ENCODE data around the gene TCAF1.

Gene TCAF1, protein sequence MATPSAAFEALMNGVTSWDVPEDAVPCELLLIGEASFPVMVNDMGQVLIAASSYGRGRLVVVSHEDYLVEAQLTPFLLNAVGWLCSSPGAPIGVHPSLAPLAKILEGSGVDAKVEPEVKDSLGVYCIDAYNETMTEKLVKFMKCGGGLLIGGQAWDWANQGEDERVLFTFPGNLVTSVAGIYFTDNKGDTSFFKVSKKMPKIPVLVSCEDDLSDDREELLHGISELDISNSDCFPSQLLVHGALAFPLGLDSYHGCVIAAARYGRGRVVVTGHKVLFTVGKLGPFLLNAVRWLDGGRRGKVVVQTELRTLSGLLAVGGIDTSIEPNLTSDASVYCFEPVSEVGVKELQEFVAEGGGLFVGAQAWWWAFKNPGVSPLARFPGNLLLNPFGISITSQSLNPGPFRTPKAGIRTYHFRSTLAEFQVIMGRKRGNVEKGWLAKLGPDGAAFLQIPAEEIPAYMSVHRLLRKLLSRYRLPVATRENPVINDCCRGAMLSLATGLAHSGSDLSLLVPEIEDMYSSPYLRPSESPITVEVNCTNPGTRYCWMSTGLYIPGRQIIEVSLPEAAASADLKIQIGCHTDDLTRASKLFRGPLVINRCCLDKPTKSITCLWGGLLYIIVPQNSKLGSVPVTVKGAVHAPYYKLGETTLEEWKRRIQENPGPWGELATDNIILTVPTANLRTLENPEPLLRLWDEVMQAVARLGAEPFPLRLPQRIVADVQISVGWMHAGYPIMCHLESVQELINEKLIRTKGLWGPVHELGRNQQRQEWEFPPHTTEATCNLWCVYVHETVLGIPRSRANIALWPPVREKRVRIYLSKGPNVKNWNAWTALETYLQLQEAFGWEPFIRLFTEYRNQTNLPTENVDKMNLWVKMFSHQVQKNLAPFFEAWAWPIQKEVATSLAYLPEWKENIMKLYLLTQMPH

GRCh38 chr7:143901668-143902331 lies at the start of gene TCAF1:
TCAF1 (minus strand) TSS chr7:143902176; CDS start chr7:143876608, 25,568 bp downstream.
- peak; percentile 98 for DNase-seq

DNA sequence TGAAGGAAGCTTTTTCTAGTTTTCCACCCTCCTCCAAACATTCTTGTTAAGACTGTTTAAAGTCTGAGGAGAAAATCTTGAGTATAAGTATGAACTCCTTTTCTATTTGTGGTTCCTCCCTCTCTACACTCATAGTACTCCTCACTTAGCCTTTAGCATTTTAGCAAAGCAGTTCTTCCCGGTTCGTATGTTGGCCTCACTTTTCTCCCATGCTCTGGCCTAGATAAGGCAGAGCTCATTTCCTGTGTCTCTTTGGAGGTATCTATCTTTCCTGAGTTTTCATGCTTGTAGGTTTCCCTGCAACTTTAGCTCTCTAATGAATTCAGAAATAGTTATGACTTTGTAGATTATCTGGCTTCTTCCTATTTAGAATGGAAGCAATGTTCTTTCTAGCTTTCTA lies 46.8 kb upstream of the TCAF1 start:
- no peak for DNase-seq

- no peak for DNase-seq
Measured at GRCh38 chr7:143947111-143947510, 45.1 kb upstream of the TCAF1 start.

DNA sequence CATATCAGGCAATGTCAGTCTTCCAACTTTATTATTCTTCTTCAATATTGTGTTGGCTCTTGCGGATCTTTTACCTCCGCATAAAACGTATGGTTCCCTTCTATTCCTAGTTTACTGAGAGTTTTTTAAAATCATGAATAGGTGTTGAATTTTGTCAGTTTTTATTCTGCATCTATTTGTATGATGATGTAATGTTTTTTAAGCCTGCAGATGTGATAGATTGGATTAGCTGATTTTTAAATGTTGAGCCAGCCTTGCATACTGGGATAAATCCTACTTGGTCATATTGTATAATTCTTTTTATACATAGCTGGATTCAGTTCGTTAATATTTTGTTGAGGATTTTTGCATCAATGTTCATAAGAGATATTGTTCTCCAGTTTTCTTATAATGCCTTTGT lies 43.4 kb upstream of the TCAF1 start:
- no peak for DNase-seq

GRCh38 chr7:143938379-143939243 lies 36.6 kb upstream of the TCAF1 start:
- DNase-seq: no peak

GRCh38 chr7:143936087-143937009 lies 34.4 kb upstream of the TCAF1 start:
- DNase-seq: no peak

- no peak for DNase-seq
Measured at GRCh38 chr7:143934526-143935325, 32.8 kb upstream of the TCAF1 start, which contains the start of gene OR2F2. OR2F2 (plus strand) TSS chr7:143935233; CDS start chr7:143935233, 0 bp downstream.

- no peak for DNase-seq
Measured at GRCh38 chr7:143931739-143932138, 29.8 kb upstream of the TCAF1 start.

- no peak for DNase-seq
Measured at GRCh38 chr7:143929224-143929920, 27.4 kb upstream of the TCAF1 start.

GRCh38 chr7:143924851-143925250 lies 22.9 kb upstream of the TCAF1 start:
- DNase-seq: no peak

- no peak for DNase-seq
Measured at GRCh38 chr7:143914938-143915652, 13.1 kb upstream of the TCAF1 start.

- no peak for DNase-seq
Measured at GRCh38 chr7:143913945-143914615, 12.1 kb upstream of the TCAF1 start.

DNA sequence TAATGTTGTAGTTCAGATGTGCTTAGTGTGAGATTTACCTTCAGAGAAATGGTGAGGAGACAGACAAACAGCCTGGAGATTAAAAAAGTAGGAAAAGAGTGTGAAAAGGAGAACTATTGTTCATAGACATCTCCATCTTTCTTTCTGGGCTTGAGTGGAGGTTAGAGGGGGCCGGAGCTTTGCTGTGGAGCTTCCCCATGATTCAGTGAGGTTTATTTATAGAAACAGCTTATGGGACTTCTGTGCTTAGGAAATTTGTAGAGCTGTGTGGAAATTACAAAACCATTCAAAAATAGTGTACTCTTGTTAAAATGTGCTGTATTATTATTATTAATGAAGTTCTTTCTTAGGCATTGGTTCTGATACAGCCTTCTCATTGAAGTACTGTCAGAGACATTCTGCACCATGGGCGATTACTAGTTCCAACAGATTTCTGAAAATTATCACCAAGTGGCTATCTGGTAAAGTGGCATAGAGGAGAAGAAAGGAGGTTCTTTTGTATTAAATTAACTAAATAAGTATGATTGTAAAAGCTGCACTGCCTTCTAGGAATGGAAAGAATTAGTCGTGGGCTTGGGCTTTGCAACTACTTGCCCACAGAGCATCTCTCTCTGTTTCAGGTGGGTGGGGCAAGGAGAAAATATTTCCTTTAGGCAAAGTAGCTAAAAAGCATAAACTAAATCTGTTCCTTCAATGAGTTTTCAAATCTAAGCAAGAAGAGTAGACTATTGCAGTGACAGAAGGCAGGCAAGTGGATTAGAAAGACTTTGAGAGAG lies 8.7 kb upstream of the TCAF1 start:
- no peak for DNase-seq

DNA sequence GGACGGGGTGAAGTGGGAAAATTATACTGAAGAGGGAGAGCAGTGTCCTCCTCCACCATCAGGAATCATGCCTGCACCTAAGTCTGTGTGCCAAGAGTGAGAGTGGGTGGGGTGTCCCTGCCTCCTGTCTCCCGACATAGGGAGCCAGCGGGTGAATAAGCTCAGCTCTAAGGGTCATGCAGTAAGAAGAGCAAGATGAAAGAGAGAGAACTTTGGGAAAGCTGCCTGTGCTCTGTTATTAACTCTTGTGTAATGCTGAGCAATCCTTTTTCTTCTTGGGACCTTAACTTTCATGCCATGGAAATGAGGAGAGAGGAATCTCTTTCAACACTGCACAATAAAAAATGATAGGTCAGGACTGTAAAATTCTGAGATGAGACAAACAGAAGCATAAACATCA lies 7.9 kb upstream of the TCAF1 start:
- DNase-seq: no peak

DNA sequence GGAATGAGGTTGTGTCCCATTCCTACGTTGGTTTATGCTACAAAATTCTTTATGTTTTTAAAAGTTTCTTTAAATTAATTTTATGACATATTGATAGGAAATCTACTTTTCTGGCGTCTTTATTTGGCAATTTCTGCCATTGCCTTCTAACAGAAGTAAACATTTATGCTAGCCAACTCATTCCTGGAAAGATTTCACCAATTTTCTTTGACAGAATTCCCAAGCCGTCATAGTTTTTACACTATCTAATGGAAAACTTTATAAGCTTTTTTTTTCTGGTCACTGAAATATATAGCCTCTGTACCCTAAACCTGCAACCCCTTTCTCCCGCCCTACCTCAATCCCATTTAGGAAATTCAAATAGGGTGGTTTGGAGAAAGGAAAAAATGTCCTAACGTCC lies 6.1 kb upstream of the TCAF1 start:
- DNase-seq: no peak

GRCh38 chr7:143906895-143907294 lies 4.9 kb upstream of the TCAF1 start:
- DNase-seq: peak; percentile 84

DNA sequence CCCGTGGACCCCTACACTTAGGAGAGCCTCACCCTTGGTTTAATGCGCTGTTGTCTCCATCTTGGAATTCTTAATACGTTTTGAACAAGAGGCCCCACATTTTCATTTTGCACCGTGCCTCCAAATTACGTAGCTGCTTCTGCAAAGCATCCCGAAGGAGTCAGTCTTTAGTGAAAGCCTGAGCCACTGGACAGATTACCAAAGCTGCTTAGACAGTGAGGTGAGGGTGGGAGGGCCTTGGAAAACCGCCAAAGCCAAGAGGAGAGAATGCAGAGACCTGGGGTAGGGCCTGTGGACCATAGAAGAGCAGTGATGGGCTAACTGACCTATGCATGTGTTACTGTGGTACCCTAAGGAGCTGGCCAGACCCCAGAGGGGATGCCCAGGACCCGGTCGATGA lies 4.2 kb upstream of the TCAF1 start:
- no peak for DNase-seq
